ENCODE measurements around the gene TPH1. TPM values are rescaled to one million over a fixed set of nuclear protein-coding genes. Genes with fewer than 3 reads are reported as not detected.

The TPH1 gene
- polyA plus RNA-seq, 4 donors: 1.3 to 45.3 (median 2.5) TPM

GRCh38 chr11:18075444-18075843 is 29.4 kb upstream of the TPH1 start:
- FAIRE-seq (no peak), DNase-seq (no peak)
- Histone ChIP-seq H3K4me3 (ENCODE audit: low read depth in 1 of 3, low read length in 3 of 3) (no peak overlapping the region), H3K4me1 (ENCODE audit: control insufficient read depth in 3 of 3, insufficient read depth in 2 of 3, low read depth in 1 of 3, low read length in 2 of 3) (no peaks in the 10 kb centered on the region), H3K27me3 (ENCODE audit: control insufficient read depth in 3 of 3, insufficient read depth in 3 of 3, low read length in 3 of 3) (no peaks in the 10 kb centered on the region), H3K27ac (ENCODE audit: low read depth in 1 of 3, low read length in 2 of 3) (no peak overlapping the region), H3K9me3 (ENCODE audit: control insufficient read depth in 2 of 2, insufficient read depth in 1 of 2, low read depth in 1 of 2, low read length in 1 of 2) (no peaks in the 10 kb centered on the region), H3K36me3 (ENCODE audit: control insufficient read depth in 3 of 3, insufficient read depth in 2 of 3, low read depth in 1 of 3, low read length in 3 of 3) (peaks cover 0 to 3% (median 2%) of the 10 kb centered on the region in 3 donors)
- WGBS, 3 donors: 79 to 89% (median 87%) methylated on average over 3 of the region's 3 CpGs

GRCh38 chr11:18071098-18071705 is 25.1 kb upstream of the TPH1 start:
- FAIRE-seq: no peak
- WGBS, 3 donors: 71 to 86% (median 79%) methylated on average over 4 of the region's 4 CpGs

GRCh38 chr11:18067372-18067771 is 21.3 kb upstream of the TPH1 start:
- FAIRE-seq (no peak), DNase-seq (no peak)
- no peaks in the 10 kb centered on the region for H3K27me3 ChIP-seq (ENCODE audit: control insufficient read depth in 3 of 3, insufficient read depth in 3 of 3, low read length in 3 of 3)
- 93 to 97% (median 94%) methylated on average over 2 of the region's 2 CpGs for WGBS, 3 donors
- H3K4me3 ChIP-seq (ENCODE audit: low read depth in 1 of 3, low read length in 3 of 3): no peak overlapping the region
- no peaks in the 10 kb centered on the region for H3K36me3 ChIP-seq (ENCODE audit: control insufficient read depth in 3 of 3, insufficient read depth in 2 of 3, low read depth in 1 of 3, low read length in 3 of 3)
- H3K27ac ChIP-seq (ENCODE audit: low read depth in 1 of 3, low read length in 2 of 3): no peak overlapping the region
- no peaks in the 10 kb centered on the region for H3K9me3 ChIP-seq (ENCODE audit: control insufficient read depth in 2 of 2, insufficient read depth in 1 of 2, low read depth in 1 of 2, low read length in 1 of 2)
- no peaks in the 10 kb centered on the region for H3K4me1 ChIP-seq (ENCODE audit: control insufficient read depth in 3 of 3, insufficient read depth in 2 of 3, low read depth in 1 of 3, low read length in 2 of 3)

More at GRCh38 chr11:18071098-18071705, 25.1 kb upstream of the TPH1 start:
- H3K9me3 ChIP-seq (ENCODE audit: control insufficient read depth in 2 of 2, insufficient read depth in 1 of 2, low read depth in 1 of 2, low read length in 1 of 2): no peaks in the 10 kb centered on the region
- no peaks in the 10 kb centered on the region for H3K36me3 ChIP-seq (ENCODE audit: control insufficient read depth in 3 of 3, insufficient read depth in 2 of 3, low read depth in 1 of 3, low read length in 3 of 3)
- H3K27ac ChIP-seq (ENCODE audit: low read depth in 1 of 3, low read length in 2 of 3): no peak overlapping the region
- H3K27me3 ChIP-seq (ENCODE audit: control insufficient read depth in 3 of 3, insufficient read depth in 3 of 3, low read length in 3 of 3): no peaks in the 10 kb centered on the region
- H3K4me1 ChIP-seq (ENCODE audit: control insufficient read depth in 3 of 3, insufficient read depth in 2 of 3, low read depth in 1 of 3, low read length in 2 of 3): no peaks in the 10 kb centered on the region
- peak in 1 of 2 donors; percentile 12 for DNase-seq
- H3K4me3 ChIP-seq (ENCODE audit: low read depth in 1 of 3, low read length in 3 of 3): no peak overlapping the region

DNA sequence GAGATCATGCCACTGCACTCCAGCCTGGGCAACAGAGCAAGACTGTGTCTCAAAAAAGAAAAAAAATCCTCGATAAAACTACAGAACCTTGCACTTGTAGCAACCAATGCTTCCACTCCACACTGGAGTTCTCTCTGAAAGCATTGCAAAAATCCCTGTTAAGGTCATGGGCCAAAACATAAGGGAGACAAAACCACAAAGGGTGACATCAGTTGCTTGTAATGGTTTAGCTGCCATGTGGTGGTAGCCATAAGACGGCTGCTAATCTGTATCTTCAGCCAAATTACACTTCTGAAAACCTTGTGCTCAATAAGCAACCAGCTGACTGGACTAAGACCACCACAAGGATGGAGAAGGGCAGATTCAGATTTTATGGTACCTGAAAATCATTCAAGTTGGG is 20.6 kb upstream of the TPH1 start:
- H3K4me3 ChIP-seq (ENCODE audit: low read depth in 1 of 3, low read length in 3 of 3): no peak overlapping the region
- DNase-seq (no peak), FAIRE-seq (no peak)
- H3K9me3 ChIP-seq (ENCODE audit: control insufficient read depth in 2 of 2, insufficient read depth in 1 of 2, low read depth in 1 of 2, low read length in 1 of 2): no peaks in the 10 kb centered on the region
- no peaks in the 10 kb centered on the region for H3K36me3 ChIP-seq (ENCODE audit: control insufficient read depth in 3 of 3, insufficient read depth in 2 of 3, low read depth in 1 of 3, low read length in 3 of 3)
- no peaks in the 10 kb centered on the region for H3K4me1 ChIP-seq (ENCODE audit: control insufficient read depth in 3 of 3, insufficient read depth in 2 of 3, low read depth in 1 of 3, low read length in 2 of 3)
- 91 to 98% (median 97%) methylated on average over 2 of the region's 2 CpGs for WGBS, 3 donors
- H3K27ac ChIP-seq (ENCODE audit: low read depth in 1 of 3, low read length in 2 of 3): no peak overlapping the region
- H3K27me3 ChIP-seq (ENCODE audit: control insufficient read depth in 3 of 3, insufficient read depth in 3 of 3, low read length in 3 of 3): no peaks in the 10 kb centered on the region

GRCh38 chr11:18065572-18065971 is 19.5 kb upstream of the TPH1 start:
- WGBS, 3 donors: 83 to 88% (median 84%) methylated on average over 8 of the region's 8 CpGs
- DNase-seq: no peak
- no peaks in the 10 kb centered on the region for H3K9me3 ChIP-seq (ENCODE audit: control insufficient read depth in 2 of 2, insufficient read depth in 1 of 2, low read depth in 1 of 2, low read length in 1 of 2)
- no peak overlapping the region for H3K27ac ChIP-seq (ENCODE audit: low read depth in 1 of 3, low read length in 2 of 3)
- H3K27me3 ChIP-seq (ENCODE audit: control insufficient read depth in 3 of 3, insufficient read depth in 3 of 3, low read length in 3 of 3): no peaks in the 10 kb centered on the region
- FAIRE-seq: no peak
- H3K36me3 ChIP-seq (ENCODE audit: control insufficient read depth in 3 of 3, insufficient read depth in 2 of 3, low read depth in 1 of 3, low read length in 3 of 3): no peaks in the 10 kb centered on the region
- H3K4me3 ChIP-seq (ENCODE audit: low read depth in 1 of 3, low read length in 3 of 3): no peak overlapping the region
- no peaks in the 10 kb centered on the region for H3K4me1 ChIP-seq (ENCODE audit: control insufficient read depth in 3 of 3, insufficient read depth in 2 of 3, low read depth in 1 of 3, low read length in 2 of 3)

DNA sequence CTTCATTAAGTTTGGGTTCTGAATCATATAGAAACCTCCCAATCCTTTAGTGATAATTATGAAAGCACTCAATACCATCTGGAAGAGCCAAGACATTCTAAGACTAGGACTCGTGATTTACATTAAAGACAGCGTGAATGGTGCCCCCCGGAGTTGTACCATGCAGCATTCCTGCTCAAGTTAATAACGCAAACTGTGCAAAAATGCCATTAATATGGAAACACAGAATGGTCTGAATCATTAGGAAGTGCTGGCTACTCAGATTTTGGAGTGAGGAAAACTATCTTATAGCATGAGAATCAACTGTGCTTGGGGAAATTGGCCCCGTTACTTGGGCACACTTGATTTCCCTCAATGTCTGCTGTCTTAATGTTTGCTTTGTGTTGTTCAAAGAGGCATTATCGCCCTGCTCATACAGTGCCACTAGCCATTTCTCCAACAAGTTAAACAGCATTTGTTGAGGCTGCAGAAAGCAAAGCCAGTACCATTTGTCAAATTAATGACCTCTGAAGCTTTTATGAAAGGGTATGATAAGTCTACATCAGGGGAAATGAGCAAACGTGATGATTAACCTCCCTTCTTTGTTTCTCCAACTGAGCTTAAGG is 18.5 kb upstream of the TPH1 start:
- no peaks in the 10 kb centered on the region for H3K9me3 ChIP-seq (ENCODE audit: control insufficient read depth in 2 of 2, insufficient read depth in 1 of 2, low read depth in 1 of 2, low read length in 1 of 2)
- FAIRE-seq (no peak), DNase-seq (no peak)
- 89 to 91% (median 90%) methylated on average over 7 of the region's 7 CpGs for WGBS, 3 donors
- H3K27me3 ChIP-seq (ENCODE audit: control insufficient read depth in 3 of 3, insufficient read depth in 3 of 3, low read length in 3 of 3): no peaks in the 10 kb centered on the region
- H3K27ac ChIP-seq (ENCODE audit: low read depth in 1 of 3, low read length in 2 of 3): no peak overlapping the region
- no peak overlapping the region for H3K4me3 ChIP-seq (ENCODE audit: low read depth in 1 of 3, low read length in 3 of 3)
- H3K4me1 ChIP-seq (ENCODE audit: control insufficient read depth in 3 of 3, insufficient read depth in 2 of 3, low read depth in 1 of 3, low read length in 2 of 3): no peaks in the 10 kb centered on the region
- H3K36me3 ChIP-seq (ENCODE audit: control insufficient read depth in 3 of 3, insufficient read depth in 2 of 3, low read depth in 1 of 3, low read length in 3 of 3): no peaks in the 10 kb centered on the region

DNA sequence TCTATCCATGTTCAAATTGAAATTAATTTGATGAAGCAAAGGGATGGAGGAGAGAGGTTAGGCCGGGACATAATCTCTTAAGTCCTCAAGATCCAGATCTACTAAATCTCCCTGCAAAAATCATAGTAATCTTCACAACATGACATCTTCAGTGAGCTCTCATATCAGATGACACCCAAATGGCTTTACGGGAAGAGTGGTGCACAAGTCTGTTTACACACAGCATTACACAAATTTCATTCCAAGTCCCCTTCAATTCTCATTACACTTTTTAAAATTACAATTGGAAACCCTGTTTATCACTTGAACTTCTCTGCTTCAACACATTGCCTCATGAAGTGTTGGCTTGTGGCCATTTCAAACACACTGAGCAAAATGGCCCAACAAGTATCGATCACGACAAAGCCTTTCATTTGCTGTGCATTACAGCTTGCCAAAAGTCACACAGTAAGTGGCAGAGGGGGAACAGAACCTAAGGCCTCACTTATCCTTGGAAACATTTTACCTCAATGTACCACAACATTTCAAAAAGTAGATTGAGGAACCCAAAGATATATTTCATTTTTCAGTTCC is 17.9 kb upstream of the TPH1 start:
- DNase-seq (no peak), FAIRE-seq (no peak)
- Histone ChIP-seq H3K9me3 (ENCODE audit: control insufficient read depth in 2 of 2, insufficient read depth in 1 of 2, low read depth in 1 of 2, low read length in 1 of 2) (no peaks in the 10 kb centered on the region), H3K4me3 (ENCODE audit: low read depth in 1 of 3, low read length in 3 of 3) (no peak overlapping the region), H3K36me3 (ENCODE audit: control insufficient read depth in 3 of 3, insufficient read depth in 2 of 3, low read depth in 1 of 3, low read length in 3 of 3) (no peaks in the 10 kb centered on the region), H3K27me3 (ENCODE audit: control insufficient read depth in 3 of 3, insufficient read depth in 3 of 3, low read length in 3 of 3) (no peaks in the 10 kb centered on the region), H3K27ac (ENCODE audit: low read depth in 1 of 3, low read length in 2 of 3) (no peak overlapping the region), H3K4me1 (ENCODE audit: control insufficient read depth in 3 of 3, insufficient read depth in 2 of 3, low read depth in 1 of 3, low read length in 2 of 3) (no peaks in the 10 kb centered on the region)
- WGBS, 3 donors: 70 to 88% (median 85%) methylated on average over 4 of the region's 4 CpGs

DNA sequence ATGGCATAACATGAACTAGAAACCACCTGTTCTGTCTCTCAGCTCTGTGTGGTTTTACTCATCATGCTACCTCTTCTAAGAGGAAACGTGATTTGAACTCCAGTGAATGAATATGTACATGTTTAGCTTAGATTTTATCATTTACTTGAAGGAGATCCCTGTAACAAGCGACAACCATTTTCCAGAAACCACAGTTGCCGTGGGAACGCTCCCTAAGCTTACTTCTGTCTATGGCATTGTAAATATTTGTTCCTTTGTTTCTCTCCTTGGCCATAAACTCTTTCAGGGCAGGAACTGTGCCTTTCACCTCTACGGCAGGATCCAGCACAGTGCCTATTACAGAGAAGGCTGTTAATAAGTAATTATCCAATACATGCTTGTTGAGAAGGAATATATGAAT is 17.1 kb upstream of the TPH1 start:
- DNase-seq (peak in 1 of 2 donors; percentile 33), FAIRE-seq (no peak)
- no peak overlapping the region for H3K27ac ChIP-seq (ENCODE audit: low read depth in 1 of 3, low read length in 2 of 3)
- H3K9me3 ChIP-seq (ENCODE audit: control insufficient read depth in 2 of 2, insufficient read depth in 1 of 2, low read depth in 1 of 2, low read length in 1 of 2): no peaks in the 10 kb centered on the region
- no peaks in the 10 kb centered on the region for H3K4me1 ChIP-seq (ENCODE audit: control insufficient read depth in 3 of 3, insufficient read depth in 2 of 3, low read depth in 1 of 3, low read length in 2 of 3)
- H3K27me3 ChIP-seq (ENCODE audit: control insufficient read depth in 3 of 3, insufficient read depth in 3 of 3, low read length in 3 of 3): no peaks in the 10 kb centered on the region
- WGBS, 3 donors: 65 to 82% (median 78%) methylated on average over 5 of the region's 5 CpGs
- no peak overlapping the region for H3K4me3 ChIP-seq (ENCODE audit: low read depth in 1 of 3, low read length in 3 of 3)
- no peaks in the 10 kb centered on the region for H3K36me3 ChIP-seq (ENCODE audit: control insufficient read depth in 3 of 3, insufficient read depth in 2 of 3, low read depth in 1 of 3, low read length in 3 of 3)
